K562 (cell line): ENCODE measurements around the gene LAMTOR1. TPM values are rescaled to one million over a fixed set of nuclear protein-coding genes. Genes with fewer than 3 reads are reported as not detected.

Experiments
- EGR1 ChIP-seq: fragments of 450-650 bp; conservative IDR thresholded peaks from 2 replicates; pipeline ENCODE4 v1.6.1; 2017; ENCODE audit warnings: mild to moderate bottlenecking
- ESRRA ChIP-seq: fragments of 450-650 bp; IDR thresholded peaks from 2 replicates; pipeline ENCODE4 v1.6.1; 2014; ENCODE audit warnings: low read depth, mild to moderate bottlenecking, moderate library complexity, borderline replicate concordance
- FOXJ2 ChIP-seq: fragments of 200-800 bp; sonication (Bioruptor generic); IDR thresholded peaks from 2 replicates; pipeline ENCODE4 v1.6.1; 2016; ENCODE audit warnings: missing genetic modification characterization, missing compliant biosample characterization
- NR1H2 ChIP-seq: sonication (generic); formaldehyde crosslinking; IDR thresholded peaks from 2 replicates; pipeline ENCODE4 v1.4.0; 2020; ENCODE audit warnings: mild to moderate bottlenecking, missing genetic modification reagents
- NR2F6 ChIP-seq: fragments of 450-650 bp; formaldehyde crosslinking; IDR thresholded peaks from 2 replicates; pipeline ENCODE4 v1.4.0; 2020; ENCODE audit warnings: mild to moderate bottlenecking
- ZFP1 ChIP-seq: fragments of 450-650 bp; formaldehyde crosslinking; IDR thresholded peaks from 2 replicates; pipeline ENCODE4 v1.4.0; 2020; ENCODE audit warnings: mild to moderate bottlenecking, mixed read lengths
- polyA plus RNA-seq, 8 experiments: library from polyadenylated mRNA; depleted of rRNA in 4 of 8; stranded (reverse) in 5 of 8; unstranded in 3 of 8; fragments of >200 nt; fragmentation: Nextera tagmentation in 2 of 8; fragmentation: Illumina TruSeq in 1 of 8; extraction: Ambion mirVana in 2 of 8; extraction: Trizol in 1 of 8; gene quantifications; 2 replicates each; pipeline versions ENCODE4 v1.2.1 to v1.2.3, GENCODE V29; 2011 to 2014; ENCODE audit warnings: inconsistent platforms in 1 of 8, missing spikeins in 1 of 8
- total RNA-seq, 7 experiments: library from RNA; depleted of rRNA in 6 of 7; stranded (reverse); fragments of >200 nt in 6 of 7; fragmentation: Illumina TruSeq in 2 of 7; extraction: Trizol in 2 of 7; gene quantifications; 2 replicates each; pipeline versions ENCODE4 v1.2.1 to v1.2.3, GENCODE V29; 2011 to 2021; ENCODE audit warnings: low replicate concordance in 1 of 7
- TF ChIP-seq, protein P1 (sequence below), 3 experiments: fragments of 200-800 bp in 1 of 3; sonication (Bioruptor generic) in 1 of 3; sonication (generic) in 1 of 3; formaldehyde crosslinking in 1 of 3; IDR thresholded peaks; 2 replicates each; pipeline versions ENCODE4 v1.6.1 to v1.8.0; 2016 to 2022; ENCODE audit warnings: mild to moderate bottlenecking in 2 of 3, missing compliant biosample characterization in 2 of 3, missing genetic modification characterization in 2 of 3, missing genetic modification reagents in 1 of 3
- TF ChIP-seq, protein P2 (sequence below), 2 experiments: fragments of 450-650 bp in 1 of 2; sonication (generic) in 1 of 2; formaldehyde crosslinking; conservative IDR thresholded peaks; 2 replicates each; pipeline versions ENCODE4 v1.4.0 to v1.8.1; 2020 to 2022; ENCODE audit warnings: mild to moderate bottlenecking in 1 of 2, missing genetic modification reagents in 1 of 2
- TF ChIP-seq, protein P3 (sequence below): IDR thresholded peaks from 2 replicates; pipeline ENCODE4 v1.6.1; 2012; ENCODE audit warnings: low read depth, low read length, improper control_type of control experiment, borderline replicate concordance
- TF ChIP-seq, protein P4 (sequence below), 2 experiments: fragments of 450-650 bp in 1 of 2; sonication (generic) in 1 of 2; formaldehyde crosslinking in 1 of 2; IDR thresholded peaks; 2 replicates each; pipeline versions ENCODE4 v1.7.1 to v1.9.0; 2016 to 2022; ENCODE audit warnings: inconsistent platforms in 1 of 2, mild to moderate bottlenecking in 1 of 2, missing genetic modification reagents in 1 of 2
- TF ChIP-seq, protein P5 (sequence below): fragments of 450-650 bp; conservative IDR thresholded peaks from 2 replicates; pipeline ENCODE4 v1.6.1; 2016; ENCODE audit warnings: missing genetic modification characterization, low read depth, mild to moderate bottlenecking, missing compliant biosample characterization, moderate library complexity

The LAMTOR1 gene
- total and polyA plus RNA-seq, 9 of the 15 experiments (the other 6 are each of a cell fraction or from before 2014, with no cell fraction given), result 62.6 to 104 (median 85.3) TPM

DNA sequence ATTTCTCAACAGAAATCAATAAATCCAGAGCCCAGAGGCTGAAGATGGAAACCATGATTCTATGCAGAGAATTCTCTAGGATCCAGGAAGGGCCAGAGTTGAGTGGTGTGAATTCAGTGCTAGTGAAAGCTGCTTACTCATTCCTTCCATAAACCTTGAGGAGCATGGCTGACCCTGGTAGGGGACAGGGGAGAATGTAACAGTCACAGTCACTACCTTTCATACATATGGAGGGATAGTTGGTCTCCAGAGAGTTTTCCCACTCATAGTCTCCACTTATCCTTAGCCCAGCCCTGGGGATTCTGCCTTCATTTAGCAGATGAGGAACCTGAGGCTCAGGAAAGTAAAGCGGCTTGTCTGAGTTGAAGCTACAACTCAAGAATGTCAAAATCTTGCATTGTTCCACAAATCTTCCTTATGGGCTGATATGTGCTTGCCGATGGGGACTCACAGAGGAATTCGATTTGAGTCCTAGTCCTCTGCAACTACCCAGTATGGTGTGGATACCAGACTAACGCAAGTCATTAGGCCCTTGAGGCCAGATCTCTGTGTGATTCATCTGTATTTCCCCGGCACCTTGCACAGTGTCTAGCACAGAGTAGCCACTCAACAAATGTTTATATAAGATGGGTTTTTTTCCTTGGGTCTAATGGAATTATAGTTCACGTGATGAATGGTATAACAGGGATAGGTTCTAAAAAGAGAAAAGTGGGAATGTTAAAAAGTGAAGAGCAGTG lies 13.1 kb upstream of the LAMTOR1 start (continued):
- TF ChIP-seq NR1H2 (CRISPR knock-in tag) (no peak), FOXJ2 (tag) (no peak), EGR1 (no peak), NR2F6 (CRISPR knock-in tag) (no peak), ZFP1 (CRISPR knock-in tag) (no peak), ESRRA (no peak)
- TF ChIP-seq, protein P1, sequence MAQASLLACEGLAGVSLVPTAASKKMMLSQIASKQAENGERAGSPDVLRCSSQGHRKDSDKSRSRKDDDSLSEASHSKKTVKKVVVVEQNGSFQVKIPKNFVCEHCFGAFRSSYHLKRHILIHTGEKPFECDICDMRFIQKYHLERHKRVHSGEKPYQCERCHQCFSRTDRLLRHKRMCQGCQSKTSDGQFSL (CRISPR knock-in tag; IDR thresholded peaks at IDR 0.05), result no peak
- TF ChIP-seq, protein P1 (tag; IDR thresholded peaks at IDR 0.05), result peak in 1 of 2 experiments; percentile 26; a peak in 1 of 4 replicates
- TF ChIP-seq, protein P2, sequence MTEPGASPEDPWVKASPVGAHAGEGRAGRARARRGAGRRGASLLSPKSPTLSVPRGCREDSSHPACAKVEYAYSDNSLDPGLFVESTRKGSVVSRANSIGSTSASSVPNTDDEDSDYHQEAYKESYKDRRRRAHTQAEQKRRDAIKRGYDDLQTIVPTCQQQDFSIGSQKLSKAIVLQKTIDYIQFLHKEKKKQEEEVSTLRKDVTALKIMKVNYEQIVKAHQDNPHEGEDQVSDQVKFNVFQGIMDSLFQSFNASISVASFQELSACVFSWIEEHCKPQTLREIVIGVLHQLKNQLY (CRISPR knock-in tag; conservative IDR thresholded peaks at IDR 0.05), result no peak
- TF ChIP-seq, protein P3, sequence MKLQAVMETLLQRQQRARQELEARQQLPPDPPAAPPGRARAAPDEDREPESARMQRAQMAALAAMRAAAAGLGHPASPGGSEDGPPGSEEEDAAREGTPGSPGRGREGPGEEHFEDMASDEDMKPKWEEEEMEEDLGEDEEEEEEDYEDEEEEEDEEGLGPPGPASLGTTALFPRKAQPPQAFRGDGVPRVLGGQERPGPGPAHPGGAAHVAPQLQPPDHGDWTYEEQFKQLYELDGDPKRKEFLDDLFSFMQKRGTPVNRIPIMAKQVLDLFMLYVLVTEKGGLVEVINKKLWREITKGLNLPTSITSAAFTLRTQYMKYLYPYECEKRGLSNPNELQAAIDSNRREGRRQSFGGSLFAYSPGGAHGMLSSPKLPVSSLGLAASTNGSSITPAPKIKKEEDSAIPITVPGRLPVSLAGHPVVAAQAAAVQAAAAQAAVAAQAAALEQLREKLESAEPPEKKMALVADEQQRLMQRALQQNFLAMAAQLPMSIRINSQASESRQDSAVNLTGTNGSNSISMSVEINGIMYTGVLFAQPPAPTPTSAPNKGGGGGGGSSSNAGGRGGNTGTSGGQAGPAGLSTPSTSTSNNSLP, result no peak
- TF ChIP-seq, protein P4, sequence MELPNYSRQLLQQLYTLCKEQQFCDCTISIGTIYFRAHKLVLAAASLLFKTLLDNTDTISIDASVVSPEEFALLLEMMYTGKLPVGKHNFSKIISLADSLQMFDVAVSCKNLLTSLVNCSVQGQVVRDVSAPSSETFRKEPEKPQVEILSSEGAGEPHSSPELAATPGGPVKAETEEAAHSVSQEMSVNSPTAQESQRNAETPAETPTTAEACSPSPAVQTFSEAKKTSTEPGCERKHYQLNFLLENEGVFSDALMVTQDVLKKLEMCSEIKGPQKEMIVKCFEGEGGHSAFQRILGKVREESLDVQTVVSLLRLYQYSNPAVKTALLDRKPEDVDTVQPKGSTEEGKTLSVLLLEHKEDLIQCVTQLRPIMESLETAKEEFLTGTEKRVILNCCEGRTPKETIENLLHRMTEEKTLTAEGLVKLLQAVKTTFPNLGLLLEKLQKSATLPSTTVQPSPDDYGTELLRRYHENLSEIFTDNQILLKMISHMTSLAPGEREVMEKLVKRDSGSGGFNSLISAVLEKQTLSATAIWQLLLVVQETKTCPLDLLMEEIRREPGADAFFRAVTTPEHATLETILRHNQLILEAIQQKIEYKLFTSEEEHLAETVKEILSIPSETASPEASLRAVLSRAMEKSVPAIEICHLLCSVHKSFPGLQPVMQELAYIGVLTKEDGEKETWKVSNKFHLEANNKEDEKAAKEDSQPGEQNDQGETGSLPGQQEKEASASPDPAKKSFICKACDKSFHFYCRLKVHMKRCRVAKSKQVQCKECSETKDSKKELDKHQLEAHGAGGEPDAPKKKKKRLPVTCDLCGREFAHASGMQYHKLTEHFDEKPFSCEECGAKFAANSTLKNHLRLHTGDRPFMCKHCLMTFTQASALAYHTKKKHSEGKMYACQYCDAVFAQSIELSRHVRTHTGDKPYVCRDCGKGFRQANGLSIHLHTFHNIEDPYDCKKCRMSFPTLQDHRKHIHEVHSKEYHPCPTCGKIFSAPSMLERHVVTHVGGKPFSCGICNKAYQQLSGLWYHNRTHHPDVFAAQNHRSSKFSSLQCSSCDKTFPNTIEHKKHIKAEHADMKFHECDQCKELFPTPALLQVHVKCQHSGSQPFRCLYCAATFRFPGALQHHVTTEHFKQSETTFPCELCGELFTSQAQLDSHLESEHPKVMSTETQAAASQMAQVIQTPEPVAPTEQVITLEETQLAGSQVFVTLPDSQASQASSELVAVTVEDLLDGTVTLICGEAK (IDR thresholded peaks at IDR 0.05), result no peak
- TF ChIP-seq, protein P4 (CRISPR knock-in tag; IDR thresholded peaks at IDR 0.05), result no peak
- TF ChIP-seq, protein P5, sequence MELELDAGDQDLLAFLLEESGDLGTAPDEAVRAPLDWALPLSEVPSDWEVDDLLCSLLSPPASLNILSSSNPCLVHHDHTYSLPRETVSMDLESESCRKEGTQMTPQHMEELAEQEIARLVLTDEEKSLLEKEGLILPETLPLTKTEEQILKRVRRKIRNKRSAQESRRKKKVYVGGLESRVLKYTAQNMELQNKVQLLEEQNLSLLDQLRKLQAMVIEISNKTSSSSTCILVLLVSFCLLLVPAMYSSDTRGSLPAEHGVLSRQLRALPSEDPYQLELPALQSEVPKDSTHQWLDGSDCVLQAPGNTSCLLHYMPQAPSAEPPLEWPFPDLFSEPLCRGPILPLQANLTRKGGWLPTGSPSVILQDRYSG (tag), result peak; percentile 66; the same call in 1 of the 2 replicates
